ENCODE measurements around the gene EIF4ENIF1. TPM values are rescaled to one million over a fixed set of nuclear protein-coding genes. Genes with fewer than 3 reads are reported as not detected.

Gene EIF4ENIF1
- total and polyA plus RNA-seq, 9 of the 15 experiments (the other 6 are each of a cell fraction or from before 2014, with no cell fraction given), result 2.5 to 24.9 (median 15.8) TPM

- BruUV-seq (replicated peaks), result no TSS peak
- WGBS (ENCODE audit: insufficient coverage, low coverage, missing lambda C conversion rate), result 95% methylated on average over 8 of the region's 14 CpGs
- Histone ChIP-seq H3K4me3 (no peak overlapping the region), H3K4me2 (ENCODE audit: insufficient read depth, low read length) (no peak overlapping the region), H3K9me3 (replicated peaks; ENCODE audit: control insufficient read depth, insufficient read depth, low read depth, low read length) (no peaks in the 10 kb centered on the region), H3K27me3 (ENCODE audit: control insufficient read depth in 2 of 2, insufficient read depth in 2 of 2, low read length in 2 of 2) (no peaks in the 10 kb centered on the region), H2AFZ (ENCODE audit: low read depth, low read length) (no peak overlapping the region), H3K36me3 (ENCODE audit: control insufficient read depth, insufficient read depth, low read length) (peaks cover 5% of the 10 kb centered on the region; the same call in 1 of the 3 replicates), H4K20me1 (replicated peaks; ENCODE audit: control insufficient read depth, insufficient read depth, low read length) (no peaks in the 10 kb centered on the region), H3K79me2 (ENCODE audit: control insufficient read depth, insufficient read depth, low read length) (peaks cover 9% of the 10 kb centered on the region; the same call in 2 of the 3 replicates), H3K9me1 (ENCODE audit: control insufficient read depth, insufficient read depth, low read length) (no peaks in the 10 kb centered on the region), H3K27ac (ENCODE audit: extremely low read depth, low read depth, low read length) (no peak overlapping the region), H3K4me1 (replicated peaks in 1 of 2; ENCODE audit: control insufficient read depth in 2 of 2, insufficient read depth in 2 of 2, low read length in 2 of 2) (no peaks in the 10 kb centered on the region), H3K9ac (ENCODE audit: insufficient read depth in 1 of 2, low read depth in 2 of 2, low read length in 2 of 2) (no peak overlapping the region)
- ChIA-PET POLR2A (no interaction called here), CTCF (ENCODE audit: low intra/inter-chr PET ratio) (no interaction called here)
- DNase-seq (ENCODE audit: extremely low read depth in 1 of 4, low spot score in 3 of 4) (no peak), FAIRE-seq (no peak), ATAC-seq (no peak)
- TF ChIP-seq RERE (CRISPR knock-in tag; IDR thresholded peaks at IDR 0.05; ENCODE audit: borderline replicate concordance) (no peak), SREBF2 (CRISPR knock-in tag; IDR thresholded peaks at IDR 0.05) (no peak)
- intact Hi-C loops (cut with micrococcal nuclease), result no loop called here
- in situ Hi-C loops (cut with MboI), result no loop called here
Observed at GRCh38 chr22:31503211-31503964, 13.7 kb upstream of the EIF4ENIF1 start.
